NCI-H2107 treated with DMSO at 0.1 percent for 48 hours (cell line): ENCODE measurements around the gene LHX3.

Source experiments
- DNase-seq: peaks from one replicate; lab custom pipeline; 2025; ENCODE audit not compliant: unreplicated experiment; lab: John Stamatoyannopoulos, UW

LHX3 gene

GRCh38 chr9:136179101-136179616, 25.8 kb downstream of the LHX3 start:
- no peak for DNase-seq

- DNase-seq: no peak
Measured at GRCh38 chr9:136178773-136179075, 26.2 kb downstream of the LHX3 start.

- DNase-seq: no peak
Measured at GRCh38 chr9:136178061-136178772, 26.7 kb downstream of the LHX3 start.

- DNase-seq: no peak
Measured at GRCh38 chr9:136177224-136177623, 27.7 kb downstream of the LHX3 start.

- DNase-seq: no peak
Measured at GRCh38 chr9:136175616-136176197, 29.2 kb downstream of the LHX3 start.

- no peak for DNase-seq
Measured at GRCh38 chr9:136174779-136175615, 29.9 kb downstream of the LHX3 start.

GRCh38 chr9:136173648-136174290, 31.2 kb downstream of the LHX3 start:
- no peak for DNase-seq

- peak; percentile 64 for DNase-seq
Measured at GRCh38 chr9:136172412-136173079, 32.4 kb downstream of the LHX3 start.

GRCh38 chr9:136171801-136172411, 33.0 kb downstream of the LHX3 start:
- DNase-seq: no peak

- DNase-seq: peak; percentile 97
Measured at GRCh38 chr9:136171009-136171800, 33.7 kb downstream of the LHX3 start.

GRCh38 chr9:136170006-136170901, 34.7 kb downstream of the LHX3 start:
- no peak for DNase-seq

GRCh38 chr9:136169495-136169894, 35.4 kb downstream of the LHX3 start:
- DNase-seq: no peak

GRCh38 chr9:136163248-136163850, 41.6 kb downstream of the LHX3 start:
- no peak for DNase-seq

- no peak for DNase-seq
Measured at GRCh38 chr9:136160995-136161610, 43.8 kb downstream of the LHX3 start.

GRCh38 chr9:136160381-136160841, 44.5 kb downstream of the LHX3 start:
- peak; percentile 86 for DNase-seq

GRCh38 chr9:136159851-136160250, 45.1 kb downstream of the LHX3 start:
- DNase-seq: no peak

- DNase-seq: no peak
Measured at GRCh38 chr9:136157477-136158265, 47.3 kb downstream of the LHX3 start.
